Heart left ventricle (tissue), 16 donors: ENCODE data around the gene BACH2. TPM values are rescaled to one million over a fixed set of nuclear protein-coding genes. Genes with fewer than 3 reads are reported as not detected.

Source experiments
- ATAC-seq, 4 donors: fragments of 200-7000 bp; cut with Tn5 transposase; one replicate each; pipeline ENCODE4 v1.9.1; 2020 to 2022; ENCODE audit warnings: moderate library complexity in 4 of 4, mild to moderate bottlenecking in 3 of 4, moderate number of reproducible peaks in 1 of 4
- DNase-seq, 5 donors: peaks; one replicate each; pipeline ENCODE4 v3.0.0-alpha.2; 2020
- H3K27ac ChIP-seq, 12 donors: fragments of 200-600 bp; sonication (generic) in 4 of 12; one replicate each; pipeline versions ENCODE4 v1.5.0 to v1.8.0; 2016 to 2022; ENCODE audit warnings: mild to moderate bottlenecking in 2 of 12
- H3K27me3 ChIP-seq, 9 donors: fragments of 200-600 bp; sonication (generic) in 2 of 9; one replicate each; pipeline versions ENCODE4 v1.5.1 to v1.8.0; 2016 to 2022; ENCODE audit warnings: mild to moderate bottlenecking in 3 of 9
- H3K36me3 ChIP-seq, 9 donors: fragments of 200-600 bp; sonication (generic) in 2 of 9; one replicate each; pipeline versions ENCODE4 v1.5.0 to v1.8.0; 2018 to 2022; ENCODE audit warnings: mild to moderate bottlenecking in 2 of 9
- H3K4me1 ChIP-seq, 12 donors: fragments of 200-600 bp; sonication (generic) in 4 of 12; one replicate each; pipeline versions ENCODE4 v1.5.0 to v1.8.0; 2016 to 2022; ENCODE audit warnings: mild to moderate bottlenecking in 3 of 12
- H3K4me3 ChIP-seq, 12 donors: fragments of 200-600 bp; sonication (generic) in 4 of 12; one replicate each; pipeline versions ENCODE4 v1.5.0 to v1.8.0; 2017 to 2022; ENCODE audit warnings: mild to moderate bottlenecking in 9 of 12, moderate library complexity in 4 of 12
- H3K9me3 ChIP-seq, 12 donors: fragments of 200-600 bp; sonication (generic) in 4 of 12; one replicate each; pipeline versions ENCODE4 v1.5.0 to v1.8.0; 2016 to 2022; ENCODE audit warnings: mild to moderate bottlenecking in 1 of 12
- POLR2A ChIP-seq, 2 donors: fragments of 450-650 bp; IDR thresholded peaks; one replicate each; pipeline ENCODE4 v1.6.1; 2017; ENCODE audit warnings: antibody characterized with exemption in 2 of 2, mild to moderate bottlenecking in 2 of 2, moderate library complexity in 2 of 2
- whole genome bisulfite sequencing, 4 donors: extraction: QIAGEN DNeasy Blood & Tissue Kit in 2 of 4; methylation state at CpG; one replicate each; pipeline versions ENCODE4 v1.1.5 to v1.1.7; 2013 to 2018; 5-methylcytosine and 5-hydroxymethylcytosine counted together
- intact Hi-C, 10 donors: fragments of 100-400 bp; cut with DNase I; formaldehyde crosslinking; loops; one replicate each; pipeline versions ENCODE4 v1.11.1 to v1.14.2; 2022
- polyA plus RNA-seq, 2 donors: library from polyadenylated mRNA; stranded (reverse); fragments of 200-250 nt; gene quantifications; one replicate each; pipeline ENCODE4 v1.2.3, GENCODE V29; 2013
- total RNA-seq, 9 donors: library from RNA; depleted of rRNA in 2 of 9; stranded (reverse); fragments of >200 nt in 2 of 9; fragmentation: NEBNext Ultra II Directional in 3 of 9; extraction: Animal tissue kit (Norgen Biotek cat#: 25700) in 3 of 9; gene quantifications; one replicate each; pipeline versions ENCODE4 v1.1.0 to v1.2.4, GENCODE V29; 2016 to 2023
- TF ChIP-seq, protein P1 (sequence below), 12 donors: fragments of 200-600 bp; sonication (generic) in 4 of 12; IDR thresholded peaks; one replicate each; pipeline versions ENCODE4 v1.5.0 to v1.8.0; 2018 to 2022; ENCODE audit warnings: antibody characterized with exemption in 12 of 12, mild to moderate bottlenecking in 5 of 12
- donor health status: ischemic (EF 13 %, LVEDD 7.1; RV severe dilation, severe dysfunction).
- donor health status: healthy with polysubstance abuse.
- donor health status: DM: no; HTN: yes; CAD: no.
- donor health status: DM: no; HTN: no; CAD: no.
- donor health status: ischemic (EF 25% LVEDD 6.9; RV normal size, moderate dysfunction).
- donor health status: ischemic (EF 25% LVEDD 5.7; RV mildly dilated, moderate dysfunction).
- donor health status: healthy.
- donor health status: DM: yes; HTN: yes; CAD: no.
- donor health status: ischemic (EF 35%, LVEDD 5.7; RV mildly dilated, moderate dysfunction).
- donor health status: nonischemic (EF 11% LVEDD 7.7; RV severe dilation, severe dysfunction).
- donor health status: DM: yes; HTN: yes; CAD: no.
- donor health status: PGD.
- donor health status: ischemic (EF 29% LVEDD 5.4; RV normal size, mild dysfunction).
- donor health status: nonischemic (EF 23%, LVEDD 6.1; RV moderate dilation, normal function).

BACH2 gene
- total and polyA plus RNA-seq, 11 donors, result 0.23 to 8.4 (median 1.5) TPM

GRCh38 chr6:90024633-90025032 lies 272.0 kb downstream of the BACH2 start:
- no peak for DNase-seq
- ATAC-seq, result no peak
- WGBS, 4 donors, result 97 to 100% (median 99%) methylated on average over 6 of the region's 6 CpGs
- Histone ChIP-seq H3K9me3 (no peaks in the 10 kb centered on the region), H3K27ac (no peak overlapping the region), H3K4me1 (peaks cover 0 to 4% (median 0%) of the 10 kb centered on the region in 12 donors), H3K27me3 (no peaks in the 10 kb centered on the region), H3K4me3 (no peak overlapping the region), H3K36me3 (no peaks in the 10 kb centered on the region)
- intact Hi-C loops, result no loop called here
- TF ChIP-seq, protein P1, sequence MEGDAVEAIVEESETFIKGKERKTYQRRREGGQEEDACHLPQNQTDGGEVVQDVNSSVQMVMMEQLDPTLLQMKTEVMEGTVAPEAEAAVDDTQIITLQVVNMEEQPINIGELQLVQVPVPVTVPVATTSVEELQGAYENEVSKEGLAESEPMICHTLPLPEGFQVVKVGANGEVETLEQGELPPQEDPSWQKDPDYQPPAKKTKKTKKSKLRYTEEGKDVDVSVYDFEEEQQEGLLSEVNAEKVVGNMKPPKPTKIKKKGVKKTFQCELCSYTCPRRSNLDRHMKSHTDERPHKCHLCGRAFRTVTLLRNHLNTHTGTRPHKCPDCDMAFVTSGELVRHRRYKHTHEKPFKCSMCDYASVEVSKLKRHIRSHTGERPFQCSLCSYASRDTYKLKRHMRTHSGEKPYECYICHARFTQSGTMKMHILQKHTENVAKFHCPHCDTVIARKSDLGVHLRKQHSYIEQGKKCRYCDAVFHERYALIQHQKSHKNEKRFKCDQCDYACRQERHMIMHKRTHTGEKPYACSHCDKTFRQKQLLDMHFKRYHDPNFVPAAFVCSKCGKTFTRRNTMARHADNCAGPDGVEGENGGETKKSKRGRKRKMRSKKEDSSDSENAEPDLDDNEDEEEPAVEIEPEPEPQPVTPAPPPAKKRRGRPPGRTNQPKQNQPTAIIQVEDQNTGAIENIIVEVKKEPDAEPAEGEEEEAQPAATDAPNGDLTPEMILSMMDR (IDR thresholded peaks at IDR 0.05), result no peak
- no peak for TF ChIP-seq POLR2A (IDR thresholded peaks at IDR 0.05)

DNA sequence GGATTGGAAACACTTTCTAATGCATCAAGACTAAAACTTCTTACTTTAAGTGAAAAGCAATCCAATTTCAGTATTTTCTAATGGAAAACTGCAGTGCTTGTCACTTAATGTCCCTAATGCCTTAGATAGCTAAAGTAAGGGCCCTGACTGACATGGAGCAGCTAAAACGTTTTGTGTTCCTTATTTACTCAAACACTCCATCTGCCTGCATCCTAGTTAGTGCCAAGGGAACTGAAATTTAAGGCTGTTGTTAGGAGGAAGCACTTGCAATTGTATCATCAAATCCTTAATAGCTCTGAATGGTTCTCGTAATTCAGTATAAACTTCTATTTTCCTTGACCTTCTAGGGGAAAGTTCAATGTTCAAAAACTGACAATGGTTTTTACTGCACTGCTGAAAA lies 274.9 kb downstream of the BACH2 start:
- Histone ChIP-seq H3K27me3 (no peaks in the 10 kb centered on the region), H3K36me3 (no peaks in the 10 kb centered on the region), H3K9me3 (no peaks in the 10 kb centered on the region), H3K4me3 (no peak overlapping the region), H3K27ac (no peak overlapping the region), H3K4me1 (peaks cover 0 to 4% (median 0%) of the 10 kb centered on the region in 12 donors)
- no peak for DNase-seq
- intact Hi-C loops, result no loop called here
- ATAC-seq, result no peak
- WGBS, 4 donors, result 60 to 65% (median 62%) methylated on average over 2 of the region's 2 CpGs
- TF ChIP-seq, protein P1 (IDR thresholded peaks at IDR 0.05), result no peak
- TF ChIP-seq POLR2A (IDR thresholded peaks at IDR 0.05), result no peak

GRCh38 chr6:90020746-90021145 lies 275.9 kb downstream of the BACH2 start:
- ATAC-seq (no peak), DNase-seq (no peak)
- no peak overlapping the region for H3K4me3 ChIP-seq
- no peak for TF ChIP-seq POLR2A (IDR thresholded peaks at IDR 0.05)
- TF ChIP-seq, protein P1 (IDR thresholded peaks at IDR 0.05), result no peak
- H3K36me3 ChIP-seq, result no peaks in the 10 kb centered on the region
- no peaks in the 10 kb centered on the region for H3K27me3 ChIP-seq
- H3K9me3 ChIP-seq, result no peaks in the 10 kb centered on the region
- intact Hi-C loops, result no loop called here
- no peak overlapping the region for H3K27ac ChIP-seq
- H3K4me1 ChIP-seq, result peaks cover 0 to 4% (median 0%) of the 10 kb centered on the region in 12 donors
- WGBS, 4 donors, result 73 to 90% (median 86%) methylated on average over 2 of the region's 2 CpGs

DNA sequence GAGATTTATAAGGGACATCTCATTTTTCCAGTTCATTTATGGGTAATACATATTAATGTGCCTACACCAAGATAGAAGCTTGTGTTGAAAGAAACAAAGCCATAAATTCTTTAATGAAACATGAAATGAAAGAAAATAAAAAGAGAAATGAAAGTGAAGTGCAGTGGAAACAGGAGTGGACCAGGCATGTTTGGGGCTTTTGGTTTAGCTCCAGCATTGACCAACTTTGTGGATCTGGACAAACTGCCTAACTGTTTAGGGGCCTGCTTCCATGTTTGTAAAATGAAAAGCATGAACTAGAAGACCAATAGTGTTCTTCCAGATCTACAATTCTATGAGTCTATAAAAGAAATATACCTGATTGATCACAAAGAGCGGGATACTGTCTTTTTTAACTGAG lies 277.4 kb downstream of the BACH2 start:
- Histone ChIP-seq H3K9me3 (no peaks in the 10 kb centered on the region), H3K36me3 (no peaks in the 10 kb centered on the region), H3K4me3 (no peak overlapping the region), H3K27ac (no peak overlapping the region), H3K27me3 (no peaks in the 10 kb centered on the region), H3K4me1 (no peaks in the 10 kb centered on the region)
- 95 to 100% (median 99%) methylated on average over 1 of the region's 1 CpG for WGBS, 4 donors
- ATAC-seq (no peak), DNase-seq (no peak)
- TF ChIP-seq, protein P1 (IDR thresholded peaks at IDR 0.05), result no peak
- TF ChIP-seq POLR2A (IDR thresholded peaks at IDR 0.05), result no peak
- intact Hi-C loops, result no loop called here
